TTC549 (cell line): ENCODE data around the gene PRH1.

Source experiments
- FAIRE-seq: peaks from 2 replicates; lab custom pipeline; 2012; peaks lifted over from hg19 to GRCh38; lab: Jason Lieb, UNC

PRH1 gene

DNA sequence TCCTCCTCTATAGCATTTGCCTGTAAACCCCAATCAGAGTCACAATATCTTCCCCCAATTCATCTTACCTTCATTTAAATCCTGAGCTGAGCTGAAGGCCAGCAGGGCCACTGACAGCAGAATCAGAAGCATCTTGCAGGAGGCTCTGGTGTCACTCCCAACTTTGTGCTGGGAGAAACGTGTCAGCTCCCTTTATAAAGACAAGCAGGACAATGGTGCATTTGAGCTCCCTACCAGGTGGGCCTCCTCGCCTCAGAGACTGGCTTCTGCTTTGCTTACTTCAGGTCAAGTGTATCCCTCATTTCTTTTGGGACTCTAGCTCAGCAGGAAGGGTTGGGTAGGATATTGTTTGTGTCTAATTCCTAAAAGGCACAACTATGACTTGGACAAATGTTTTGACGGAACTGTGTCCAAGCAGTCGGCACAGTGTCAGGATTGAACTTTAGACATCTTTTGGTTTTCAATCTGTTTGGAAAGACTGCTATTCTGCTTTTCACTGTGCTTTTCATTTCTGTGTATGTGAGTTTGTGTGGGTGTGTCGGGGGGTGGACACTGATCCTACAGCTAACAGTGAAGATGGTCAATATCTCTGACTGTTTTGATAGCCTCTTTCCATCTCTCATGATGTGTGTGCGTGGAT, at the start of gene PRH1:
TSS of gene PRH1 (minus strand) at position 170 of the 640 bp plus-strand sequence. CDS start at position 132, 38 bp downstream.
- FAIRE-seq, result no peak

- no peak for FAIRE-seq
Observed at GRCh38 chr12:10928746-10929286, 44.8 kb upstream of the PRH1 start, which contains the start of gene PRH2. TSS of gene PRH2 (plus strand) at chr12:10929236. CDS start at chr12:10929274, 38 bp downstream.

DNA sequence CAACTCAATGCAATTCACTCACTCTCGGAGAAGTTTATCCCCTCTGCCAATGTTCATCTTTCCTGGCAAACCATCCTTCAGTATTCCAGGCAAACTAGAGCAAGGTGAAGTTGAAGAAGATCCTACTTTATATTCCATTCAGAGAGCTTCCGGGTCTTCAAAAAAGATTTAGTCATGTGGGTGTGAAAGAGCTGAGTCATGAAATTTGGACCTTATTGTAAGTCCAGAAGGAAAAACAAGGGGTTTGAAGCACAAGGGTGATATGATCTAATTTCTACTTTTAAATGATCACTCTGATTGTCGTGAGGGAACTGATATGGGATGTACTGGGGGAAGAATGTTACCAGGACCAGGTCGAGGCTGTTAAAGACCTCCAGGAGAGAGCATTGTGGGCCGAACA, 42.2 kb upstream of the PRH1 start:
- FAIRE-seq, result no peak

DNA sequence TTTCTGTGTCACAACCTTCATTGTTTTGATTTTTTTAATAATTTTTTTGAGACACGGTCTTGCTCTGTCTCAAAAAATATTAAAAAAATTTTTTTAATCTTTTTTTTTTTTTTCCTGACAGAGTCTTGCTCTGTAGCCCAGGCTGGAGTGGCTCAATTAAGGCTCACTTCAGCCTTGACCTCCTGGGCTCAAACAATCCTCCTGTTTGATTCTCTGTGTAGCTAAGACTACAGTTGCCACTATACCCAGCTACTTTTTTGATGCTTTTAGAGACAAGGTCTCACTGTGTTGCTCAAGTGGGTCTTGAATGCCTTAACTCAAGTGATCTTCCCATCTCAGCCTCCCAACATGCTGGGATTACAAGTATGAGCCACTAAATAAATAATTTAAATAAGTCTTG, 35.8 kb upstream of the PRH1 start:
- no peak for FAIRE-seq

DNA sequence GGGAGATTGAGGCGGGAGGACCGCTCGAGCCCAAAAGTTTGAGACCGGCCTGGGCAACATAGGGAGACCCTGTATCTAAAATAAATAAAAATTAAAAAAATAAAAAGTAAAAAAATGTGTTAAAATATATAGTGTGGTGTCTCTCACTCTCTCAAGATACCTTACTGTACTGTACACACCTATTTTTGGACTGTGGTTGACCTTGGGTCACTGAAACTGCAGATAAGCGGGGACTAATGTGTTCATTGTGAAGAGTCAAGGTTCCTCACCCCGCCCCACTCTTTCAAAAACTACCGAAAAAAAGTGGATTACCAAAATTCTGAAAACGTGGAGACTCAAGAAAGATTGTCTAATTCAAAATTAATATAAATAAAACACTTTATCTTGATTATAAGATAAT, 26.3 kb upstream of the PRH1 start:
- no peak for FAIRE-seq

GRCh38 chr12:10909462-10909861, 25.4 kb upstream of the PRH1 start, which contains the start of gene TAS2R13:
TSS of gene TAS2R13 (minus strand) at chr12:10909562. CDS start at chr12:10909298, 264 bp downstream.
- FAIRE-seq, result no peak

GRCh38 chr12:10904686-10905085, 20.6 kb upstream of the PRH1 start:
- FAIRE-seq, result no peak

DNA sequence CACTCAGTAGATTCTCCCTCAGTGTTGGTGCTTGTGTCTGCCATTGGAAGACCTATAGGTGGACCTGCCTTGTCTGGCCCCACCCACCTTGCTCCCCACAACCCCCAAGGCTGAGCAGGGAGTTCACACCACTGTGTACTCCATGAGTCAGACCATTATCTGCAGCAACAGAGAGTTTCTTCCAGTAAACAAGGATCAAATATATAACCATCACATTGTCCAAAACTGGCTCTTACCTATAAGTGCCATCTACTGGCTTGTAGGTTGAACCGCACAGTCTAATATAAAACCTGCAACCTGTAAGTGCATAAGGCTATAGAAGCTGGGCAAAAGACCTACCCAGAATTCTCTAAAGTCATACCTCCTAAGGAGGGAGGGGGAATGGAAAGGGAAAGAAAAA, 17.4 kb upstream of the PRH1 start:
- FAIRE-seq, result no peak

DNA sequence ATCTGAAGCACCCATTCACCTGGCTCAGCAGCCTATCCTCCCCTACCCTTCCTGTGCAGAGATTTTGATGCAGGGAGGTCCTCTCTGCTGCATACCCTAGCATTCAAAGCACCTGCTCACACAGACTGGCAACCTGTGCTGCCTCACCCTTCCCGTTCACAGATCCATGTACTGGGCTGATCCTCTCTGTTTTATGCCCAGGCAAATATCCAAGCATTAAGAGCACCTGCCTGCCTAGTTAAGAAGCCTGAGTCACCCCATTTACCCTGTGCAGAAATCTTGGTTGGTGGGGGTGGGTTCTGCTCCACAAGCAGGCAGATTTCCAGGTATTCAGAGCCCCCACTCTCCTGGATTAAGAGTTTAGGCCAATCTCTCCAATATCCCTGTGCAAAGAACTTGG, 16.9 kb upstream of the PRH1 start:
- FAIRE-seq, result no peak

GRCh38 chr12:10900530-10900929, 16.5 kb upstream of the PRH1 start:
- FAIRE-seq, result no peak

GRCh38 chr12:10896854-10897253, 12.8 kb upstream of the PRH1 start:
- FAIRE-seq, result no peak

GRCh38 chr12:10891937-10892336, 7.9 kb upstream of the PRH1 start:
- no peak for FAIRE-seq

GRCh38 chr12:10889226-10889625, 5.2 kb upstream of the PRH1 start:
- FAIRE-seq, result no peak

GRCh38 chr12:10873378-10873777, 10.7 kb downstream of the PRH1 start:
- no peak for FAIRE-seq

- no peak for FAIRE-seq
Observed at GRCh38 chr12:10867381-10867780, 16.7 kb downstream of the PRH1 start.

- FAIRE-seq, result no peak
Observed at GRCh38 chr12:10863512-10864218, 20.4 kb downstream of the PRH1 start.

DNA sequence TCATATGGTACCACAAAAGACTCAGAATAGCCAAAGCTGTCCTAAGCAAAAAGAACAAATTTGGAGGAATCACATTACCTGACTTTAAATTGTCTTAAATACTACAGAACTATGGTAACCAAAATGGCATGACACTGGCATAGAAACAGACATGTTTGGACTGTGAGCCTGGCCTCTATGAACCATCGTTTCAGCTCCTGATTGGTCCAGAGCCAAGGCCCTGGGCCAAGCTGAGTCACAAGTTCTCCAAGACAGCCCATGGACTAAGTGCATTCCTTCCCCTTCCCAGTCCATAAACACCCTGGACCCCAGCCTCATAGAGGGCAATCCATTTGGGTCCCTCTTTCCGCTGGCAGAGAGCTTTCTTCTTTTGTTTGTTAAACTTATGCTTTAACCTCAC, 22.7 kb downstream of the PRH1 start:
- FAIRE-seq, result no peak

- FAIRE-seq, result no peak
Observed at GRCh38 chr12:10855807-10856206, 28.2 kb downstream of the PRH1 start.

DNA sequence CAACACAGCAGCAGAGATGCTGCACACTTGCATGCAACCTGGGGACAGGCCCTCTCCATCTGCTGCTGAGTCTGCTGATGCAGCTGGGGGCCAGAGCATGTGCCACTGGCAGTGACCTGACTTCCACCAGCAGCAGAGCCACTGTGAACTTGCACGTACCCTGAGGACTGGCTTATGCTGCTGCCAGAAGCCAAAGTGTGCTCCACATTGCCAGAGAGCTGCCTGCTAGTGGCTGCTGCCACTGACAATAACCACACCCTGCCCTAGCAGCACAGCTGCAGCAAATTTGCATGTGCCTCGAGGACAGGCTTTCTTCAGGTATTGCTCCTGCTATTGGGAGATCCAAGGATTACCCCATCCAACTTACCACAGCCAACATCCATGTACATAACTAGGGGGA, 30.3 kb downstream of the PRH1 start:
- no peak for FAIRE-seq

GRCh38 chr12:10851243-10851858, 32.7 kb downstream of the PRH1 start:
- FAIRE-seq, result no peak

- FAIRE-seq, result no peak
Observed at GRCh38 chr12:10849425-10849878, 34.6 kb downstream of the PRH1 start, which contains the start of gene PRR4. TSS of gene PRR4 (minus strand) at chr12:10849475. CDS start at chr12:10849437, 38 bp downstream.

DNA sequence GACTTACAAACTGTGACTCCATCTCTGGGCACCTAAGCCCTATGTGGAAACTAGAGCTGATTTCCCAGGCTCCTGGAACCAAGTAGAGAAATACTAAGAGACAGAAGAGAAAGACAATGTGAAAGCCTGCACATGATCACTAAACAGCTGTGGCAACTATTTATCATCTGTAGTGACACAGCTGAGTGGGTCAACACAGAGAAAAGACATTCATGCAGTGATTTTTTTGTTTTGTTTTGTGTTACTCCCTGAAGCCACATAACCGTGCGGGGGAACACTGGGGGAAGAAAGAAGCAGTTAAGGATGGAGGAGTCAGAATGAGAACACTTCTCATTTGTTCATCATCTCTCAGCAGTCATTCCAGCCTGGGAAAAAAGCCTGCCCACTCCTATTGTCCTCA, 36.3 kb downstream of the PRH1 start:
- no peak for FAIRE-seq

DNA sequence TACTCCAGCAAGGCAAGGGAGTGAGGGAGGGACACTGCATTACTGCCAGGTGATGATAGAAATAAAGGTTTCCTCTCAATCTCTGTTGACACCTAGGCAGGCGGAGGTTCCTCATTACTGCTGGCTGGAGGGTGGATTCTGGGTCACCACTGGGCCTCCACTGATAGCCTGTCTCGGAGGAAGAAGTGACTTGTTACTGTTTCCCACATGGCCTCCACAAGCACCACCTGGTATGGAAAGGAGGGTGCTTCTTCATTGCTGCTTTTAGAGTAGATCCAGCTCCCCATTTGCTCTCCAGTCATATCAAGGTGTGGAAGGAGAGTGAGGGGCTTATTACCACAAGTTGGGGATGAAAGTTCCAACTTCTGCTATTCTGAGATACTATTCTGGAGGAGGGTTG, 41.2 kb downstream of the PRH1 start:
- FAIRE-seq, result no peak
